Tibial nerve (tissue), 4 donors: Measurements from ENCODE around the gene NR1D1.

ENCODE experiments used
- EP300 ChIP-seq, 2 donors: sonication (generic); formaldehyde crosslinking; IDR thresholded peaks; one replicate each; pipeline ENCODE4 v1.6.1; 2017; ENCODE audit warnings: antibody characterized with exemption in 2 of 2, mild to moderate bottlenecking in 1 of 2
- POLR2A ChIP-seq, 2 donors: fragments of 450-650 bp; IDR thresholded peaks; one replicate each; pipeline ENCODE4 v1.6.1; 2017; ENCODE audit warnings: antibody characterized with exemption in 2 of 2, mild to moderate bottlenecking in 2 of 2, moderate library complexity in 2 of 2
- TF ChIP-seq, protein P1 (sequence below), 5 experiments: fragments of 200-600 bp in 3 of 5; fragments of 450-650 bp in 2 of 5; sonication (generic) in 3 of 5; IDR thresholded peaks; one replicate each; pipeline ENCODE4 v1.5.1; 2016 to 2019; ENCODE audit warnings: antibody characterized with exemption in 5 of 5, mild to moderate bottlenecking in 3 of 5, moderate library complexity in 2 of 5

DNA sequence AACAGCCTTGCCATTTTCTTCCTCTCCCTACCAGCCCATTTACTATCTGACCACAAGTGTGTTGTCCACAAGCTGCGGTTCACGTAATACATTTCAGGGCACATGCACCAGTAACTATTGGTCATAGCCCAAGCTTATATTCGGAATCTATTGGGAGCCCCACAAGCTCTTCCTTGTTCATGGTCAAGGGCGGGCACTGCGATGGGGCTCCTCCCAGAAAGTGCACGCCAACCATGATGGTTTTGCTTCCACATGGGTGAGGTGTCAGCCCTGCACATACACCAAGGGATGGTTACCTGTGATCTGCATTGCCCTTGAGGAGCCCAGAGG, 25.6 kb downstream of the NR1D1 start:
- TF ChIP-seq EP300 (IDR thresholded peaks at IDR 0.05) (no peak), POLR2A (IDR thresholded peaks at IDR 0.05) (no peak)
- TF ChIP-seq, protein P1, sequence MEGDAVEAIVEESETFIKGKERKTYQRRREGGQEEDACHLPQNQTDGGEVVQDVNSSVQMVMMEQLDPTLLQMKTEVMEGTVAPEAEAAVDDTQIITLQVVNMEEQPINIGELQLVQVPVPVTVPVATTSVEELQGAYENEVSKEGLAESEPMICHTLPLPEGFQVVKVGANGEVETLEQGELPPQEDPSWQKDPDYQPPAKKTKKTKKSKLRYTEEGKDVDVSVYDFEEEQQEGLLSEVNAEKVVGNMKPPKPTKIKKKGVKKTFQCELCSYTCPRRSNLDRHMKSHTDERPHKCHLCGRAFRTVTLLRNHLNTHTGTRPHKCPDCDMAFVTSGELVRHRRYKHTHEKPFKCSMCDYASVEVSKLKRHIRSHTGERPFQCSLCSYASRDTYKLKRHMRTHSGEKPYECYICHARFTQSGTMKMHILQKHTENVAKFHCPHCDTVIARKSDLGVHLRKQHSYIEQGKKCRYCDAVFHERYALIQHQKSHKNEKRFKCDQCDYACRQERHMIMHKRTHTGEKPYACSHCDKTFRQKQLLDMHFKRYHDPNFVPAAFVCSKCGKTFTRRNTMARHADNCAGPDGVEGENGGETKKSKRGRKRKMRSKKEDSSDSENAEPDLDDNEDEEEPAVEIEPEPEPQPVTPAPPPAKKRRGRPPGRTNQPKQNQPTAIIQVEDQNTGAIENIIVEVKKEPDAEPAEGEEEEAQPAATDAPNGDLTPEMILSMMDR (IDR thresholded peaks at IDR 0.05), result no peak
